ENCODE measurements around the gene CMIP. TPM values are rescaled to one million over a fixed set of nuclear protein-coding genes. Genes with fewer than 3 reads are reported as not detected.

The CMIP gene
- total RNA-seq, 1 donor from 2014 or later: 27.7 TPM

DNA sequence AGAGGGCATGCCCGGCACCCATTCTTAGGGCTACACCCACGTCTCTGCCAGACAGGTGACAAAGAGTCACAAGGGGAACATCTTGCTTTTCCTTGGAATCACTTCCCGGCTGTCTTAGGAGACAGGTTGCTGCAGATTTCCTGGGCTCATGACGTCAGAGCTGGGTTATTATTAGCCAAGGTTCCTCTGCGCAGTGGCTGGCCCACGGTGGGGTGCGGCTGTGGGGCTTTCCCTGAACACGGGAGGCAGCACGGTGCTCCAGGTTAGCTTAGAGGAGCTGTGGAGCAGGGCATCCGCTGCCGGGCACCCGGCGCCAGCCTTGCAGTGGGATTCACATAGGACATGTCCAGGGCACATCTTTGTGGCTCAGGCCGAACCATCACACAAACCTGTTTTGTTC, 216.5 kb downstream of the CMIP start:
- Histone ChIP-seq H3K27me3 (ENCODE audit: control insufficient read depth, insufficient read depth, low read length) (no peaks in the 10 kb centered on the region), H3K4me3 (ENCODE audit: low read depth, low read length) (no peak overlapping the region), H3K36me3 (ENCODE audit: control insufficient read depth, insufficient read depth, low read length) (no peaks in the 10 kb centered on the region)
- DNase-seq (ENCODE audit: low read depth): no peak
- TF ChIP-seq, protein P1, sequence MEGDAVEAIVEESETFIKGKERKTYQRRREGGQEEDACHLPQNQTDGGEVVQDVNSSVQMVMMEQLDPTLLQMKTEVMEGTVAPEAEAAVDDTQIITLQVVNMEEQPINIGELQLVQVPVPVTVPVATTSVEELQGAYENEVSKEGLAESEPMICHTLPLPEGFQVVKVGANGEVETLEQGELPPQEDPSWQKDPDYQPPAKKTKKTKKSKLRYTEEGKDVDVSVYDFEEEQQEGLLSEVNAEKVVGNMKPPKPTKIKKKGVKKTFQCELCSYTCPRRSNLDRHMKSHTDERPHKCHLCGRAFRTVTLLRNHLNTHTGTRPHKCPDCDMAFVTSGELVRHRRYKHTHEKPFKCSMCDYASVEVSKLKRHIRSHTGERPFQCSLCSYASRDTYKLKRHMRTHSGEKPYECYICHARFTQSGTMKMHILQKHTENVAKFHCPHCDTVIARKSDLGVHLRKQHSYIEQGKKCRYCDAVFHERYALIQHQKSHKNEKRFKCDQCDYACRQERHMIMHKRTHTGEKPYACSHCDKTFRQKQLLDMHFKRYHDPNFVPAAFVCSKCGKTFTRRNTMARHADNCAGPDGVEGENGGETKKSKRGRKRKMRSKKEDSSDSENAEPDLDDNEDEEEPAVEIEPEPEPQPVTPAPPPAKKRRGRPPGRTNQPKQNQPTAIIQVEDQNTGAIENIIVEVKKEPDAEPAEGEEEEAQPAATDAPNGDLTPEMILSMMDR (IDR thresholded peaks at IDR 0.05; ENCODE audit: insufficient read depth, low read length, poor library complexity, severe bottlenecking): no peak

DNA sequence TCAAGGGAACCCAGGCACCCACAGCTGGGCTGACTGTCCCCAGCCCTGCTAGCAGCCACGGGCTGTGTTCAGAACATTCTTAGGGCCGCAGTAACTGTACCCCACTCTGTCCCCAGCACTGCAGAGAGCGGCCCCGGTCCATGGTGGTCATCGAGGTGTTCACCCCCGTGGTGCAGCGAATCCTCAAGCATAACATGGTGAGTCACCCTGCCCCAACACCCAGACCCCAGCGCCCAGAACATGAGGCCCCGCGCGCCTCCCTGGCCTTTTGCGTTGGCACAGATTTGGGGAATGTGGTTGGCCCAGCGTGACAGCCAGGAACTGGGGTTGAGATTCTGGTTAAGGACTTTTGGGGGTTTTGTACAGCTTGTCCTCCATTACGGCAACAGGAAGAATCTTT, 219.5 kb downstream of the CMIP start:
- Histone ChIP-seq H3K4me3 (ENCODE audit: low read depth, low read length) (no peak overlapping the region), H3K36me3 (ENCODE audit: control insufficient read depth, insufficient read depth, low read length) (no peaks in the 10 kb centered on the region), H3K27me3 (ENCODE audit: control insufficient read depth, insufficient read depth, low read length) (no peaks in the 10 kb centered on the region)
- DNase-seq (ENCODE audit: low read depth): no peak
- TF ChIP-seq, protein P1 (IDR thresholded peaks at IDR 0.05; ENCODE audit: insufficient read depth, low read length, poor library complexity, severe bottlenecking): no peak

DNA sequence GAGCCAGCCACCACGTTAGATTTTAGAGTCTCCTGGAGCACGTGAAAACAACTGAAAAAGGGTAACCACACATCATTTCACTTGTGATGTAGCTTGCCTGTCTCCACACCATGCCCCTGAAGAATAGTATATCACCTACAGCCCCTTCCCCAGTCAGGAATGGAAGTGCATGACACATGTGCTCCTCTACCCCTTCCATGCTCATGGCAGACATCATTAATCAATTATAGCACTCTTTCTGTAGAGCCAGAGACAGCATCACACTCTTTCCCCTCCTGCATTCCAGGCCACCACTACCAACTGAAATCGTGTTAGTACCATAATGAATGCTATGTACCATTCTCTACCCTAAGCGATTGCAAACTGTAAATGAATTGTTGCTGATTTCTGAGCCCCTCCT, 221.0 kb downstream of the CMIP start:
- H3K36me3 ChIP-seq (ENCODE audit: control insufficient read depth, insufficient read depth, low read length): no peaks in the 10 kb centered on the region
- no peaks in the 10 kb centered on the region for H3K27me3 ChIP-seq (ENCODE audit: control insufficient read depth, insufficient read depth, low read length)
- H3K4me3 ChIP-seq (ENCODE audit: low read depth, low read length): no peak overlapping the region
- no peak for DNase-seq (ENCODE audit: low read depth)
- TF ChIP-seq, protein P1 (IDR thresholded peaks at IDR 0.05; ENCODE audit: insufficient read depth, low read length, poor library complexity, severe bottlenecking): no peak

DNA sequence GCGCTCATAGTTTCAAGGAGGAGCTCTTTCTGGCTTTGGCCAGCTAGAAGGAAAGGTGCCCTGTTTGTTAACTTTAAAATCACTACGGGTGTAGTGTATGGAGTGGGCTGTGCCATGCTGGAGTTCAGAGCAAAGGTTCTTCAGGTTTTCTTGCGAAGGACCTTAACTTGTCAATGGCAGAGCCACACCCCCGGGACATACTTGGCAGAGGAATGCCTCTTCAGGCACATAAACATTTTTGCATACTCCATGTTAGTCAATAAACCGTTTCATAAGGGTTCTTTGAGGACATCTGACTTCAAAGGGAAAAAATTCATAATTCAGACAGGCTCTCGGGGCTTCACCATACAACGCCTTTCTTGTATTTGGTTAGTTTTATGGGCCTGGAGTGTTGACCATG, 221.5 kb downstream of the CMIP start:
- H3K36me3 ChIP-seq (ENCODE audit: control insufficient read depth, insufficient read depth, low read length): no peaks in the 10 kb centered on the region
- H3K4me3 ChIP-seq (ENCODE audit: low read depth, low read length): no peak overlapping the region
- H3K27me3 ChIP-seq (ENCODE audit: control insufficient read depth, insufficient read depth, low read length): no peaks in the 10 kb centered on the region
- DNase-seq (ENCODE audit: low read depth): no peak
- TF ChIP-seq, protein P1 (IDR thresholded peaks at IDR 0.05; ENCODE audit: insufficient read depth, low read length, poor library complexity, severe bottlenecking): no peak

DNA sequence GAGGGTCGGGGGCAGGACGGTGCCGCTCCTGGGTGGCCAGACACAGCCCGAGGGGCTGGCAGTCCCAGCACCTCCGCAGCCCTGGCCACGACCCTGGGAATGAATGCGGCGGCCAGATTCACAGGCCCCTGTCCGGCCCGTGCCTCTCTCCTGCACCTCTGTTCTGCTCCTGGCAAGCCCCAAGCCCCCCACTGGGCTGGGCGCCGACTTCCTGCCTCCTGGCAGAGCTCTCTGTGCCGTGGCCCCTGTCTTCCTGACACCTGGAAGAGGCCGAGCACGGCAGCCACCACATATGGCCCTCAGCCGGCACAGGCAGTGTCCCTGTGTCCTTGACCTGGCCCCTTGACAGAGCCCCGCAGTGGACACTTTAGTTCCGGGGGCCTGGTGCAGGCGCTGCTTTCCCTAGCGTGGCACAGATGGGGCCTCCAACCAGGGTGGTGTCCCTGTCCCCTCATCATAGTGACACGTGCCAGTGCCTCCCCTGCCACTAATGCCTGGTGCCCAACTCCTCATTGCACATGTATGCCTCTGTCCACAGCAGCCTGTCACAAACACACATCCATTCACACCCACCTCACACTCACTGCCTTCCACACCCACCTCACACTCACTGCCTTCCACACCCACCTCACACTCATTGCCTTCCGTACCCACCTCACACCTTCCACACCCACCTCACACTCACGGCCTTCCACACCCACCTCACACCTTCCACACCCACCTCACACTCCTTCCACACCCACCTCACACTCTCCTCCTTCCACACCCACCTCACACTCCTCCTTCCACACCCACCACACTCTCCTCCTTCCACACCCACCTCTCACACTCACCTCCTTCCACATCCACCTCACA, 223.9 kb downstream of the CMIP start:
- Histone ChIP-seq H3K27me3 (ENCODE audit: control insufficient read depth, insufficient read depth, low read length) (no peaks in the 10 kb centered on the region), H3K4me3 (ENCODE audit: low read depth, low read length) (no peak overlapping the region), H3K36me3 (ENCODE audit: control insufficient read depth, insufficient read depth, low read length) (no peaks in the 10 kb centered on the region)
- TF ChIP-seq, protein P1 (IDR thresholded peaks at IDR 0.05; ENCODE audit: insufficient read depth, low read length, poor library complexity, severe bottlenecking): no peak
- DNase-seq (ENCODE audit: low read depth): no peak
